ENCODE measurements around the gene TMEM231. TPM values are rescaled to one million over a fixed set of nuclear protein-coding genes. Genes with fewer than 3 reads are reported as not detected.

The TMEM231 gene
- total RNA-seq, 1 experiment from 2014 or later, result 8.4 TPM

- no peak for DNase-seq (ENCODE audit: low spot score)
Observed at GRCh38 chr16:75494184-75494583, 61.9 kb downstream of the TMEM231 start.

- DNase-seq (ENCODE audit: low spot score), result peak; percentile 36
Observed at GRCh38 chr16:75491876-75492275, 64.2 kb downstream of the TMEM231 start.

- DNase-seq (ENCODE audit: low spot score), result no peak
Observed at GRCh38 chr16:75488322-75488721, 67.7 kb downstream of the TMEM231 start.

Other genes starting within 250 kb of the TMEM231 start
- 15.4 and 17.6 TPM in 2 replicates for gene CFDP1, start 122.7 kb downstream of the TMEM231 start, total RNA-seq (2014; rRNA removed; shearing (Covaris generic))
- gene TMEM170A, start 91.6 kb downstream of the TMEM231 start, total RNA-seq (2014; rRNA removed; shearing (Covaris generic)), result 25.2 and 30.8 TPM in 2 replicates
- 0.05 TPM in 1 of 2 replicates, not detected in the other for gene CHST6, start 60.8 kb downstream of the TMEM231 start, total RNA-seq (2014; rRNA removed; shearing (Covaris generic))
- 0.25 and 1.6 TPM in 2 replicates for gene CHST5, start 20.1 kb downstream of the TMEM231 start, total RNA-seq (2014; rRNA removed; shearing (Covaris generic))
- gene GABARAPL2, start 10.1 kb upstream of the TMEM231 start, total RNA-seq (2014; rRNA removed; shearing (Covaris generic)), result 33.0 and 34.3 TPM in 2 replicates
- 28.7 and 45.0 TPM in 2 replicates for gene ADAT1, start 67.0 kb upstream of the TMEM231 start, total RNA-seq (2014; rRNA removed; shearing (Covaris generic))
- 117 and 141 TPM in 2 replicates for gene KARS1, start 91.4 kb upstream of the TMEM231 start, total RNA-seq (2014; rRNA removed; shearing (Covaris generic))
- 21.6 and 22.5 TPM in 2 replicates for gene TERF2IP, start 91.5 kb upstream of the TMEM231 start, total RNA-seq (2014; rRNA removed; shearing (Covaris generic))
- not detected in 2 replicates for gene CPHXL2, start 120.8 kb upstream of the TMEM231 start, total RNA-seq (2014; rRNA removed; shearing (Covaris generic))
- not detected in 2 replicates for gene DUXB, start 145.2 kb upstream of the TMEM231 start, total RNA-seq (2014; rRNA removed; shearing (Covaris generic))
- not detected in 2 replicates for gene CPHXL, start 170.2 kb upstream of the TMEM231 start, total RNA-seq (2014; rRNA removed; shearing (Covaris generic))

Measured in HT-29 (cell line).